ENCODE results near the gene ZNG1A.
"Not testable (repeated sequence)": the region's sequence is repeated elsewhere in the genome, so short reads cannot be mapped to it uniquely, and the experiment has no call there.

DNA sequence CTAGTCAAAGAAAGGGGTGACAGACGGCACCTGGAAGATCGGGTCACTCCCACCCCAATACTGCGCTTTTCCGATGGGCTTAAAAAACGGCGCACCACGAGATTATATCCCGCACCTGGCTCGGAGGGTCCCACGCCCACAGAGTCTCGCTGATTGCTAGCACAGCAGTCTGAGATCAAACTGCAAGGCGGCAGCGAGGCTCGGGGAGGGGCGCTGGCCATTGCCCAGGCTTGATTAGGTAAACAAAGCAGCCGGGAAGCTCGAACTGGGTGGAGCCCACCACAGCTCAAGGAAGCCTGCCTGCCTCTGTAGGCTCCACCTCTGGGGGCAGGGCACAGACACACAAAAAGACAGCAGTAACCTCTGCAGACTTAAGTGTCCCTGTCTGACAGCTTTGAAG is 39.0 kb downstream of the ZNG1A start:
- TF ChIP-seq POLR2A, POLR2AphosphoS5 (IDR thresholded peaks at IDR 0.05): not testable (repeated sequence)
- TF ChIP-seq, protein P1, sequence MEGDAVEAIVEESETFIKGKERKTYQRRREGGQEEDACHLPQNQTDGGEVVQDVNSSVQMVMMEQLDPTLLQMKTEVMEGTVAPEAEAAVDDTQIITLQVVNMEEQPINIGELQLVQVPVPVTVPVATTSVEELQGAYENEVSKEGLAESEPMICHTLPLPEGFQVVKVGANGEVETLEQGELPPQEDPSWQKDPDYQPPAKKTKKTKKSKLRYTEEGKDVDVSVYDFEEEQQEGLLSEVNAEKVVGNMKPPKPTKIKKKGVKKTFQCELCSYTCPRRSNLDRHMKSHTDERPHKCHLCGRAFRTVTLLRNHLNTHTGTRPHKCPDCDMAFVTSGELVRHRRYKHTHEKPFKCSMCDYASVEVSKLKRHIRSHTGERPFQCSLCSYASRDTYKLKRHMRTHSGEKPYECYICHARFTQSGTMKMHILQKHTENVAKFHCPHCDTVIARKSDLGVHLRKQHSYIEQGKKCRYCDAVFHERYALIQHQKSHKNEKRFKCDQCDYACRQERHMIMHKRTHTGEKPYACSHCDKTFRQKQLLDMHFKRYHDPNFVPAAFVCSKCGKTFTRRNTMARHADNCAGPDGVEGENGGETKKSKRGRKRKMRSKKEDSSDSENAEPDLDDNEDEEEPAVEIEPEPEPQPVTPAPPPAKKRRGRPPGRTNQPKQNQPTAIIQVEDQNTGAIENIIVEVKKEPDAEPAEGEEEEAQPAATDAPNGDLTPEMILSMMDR (IDR thresholded peaks at IDR 0.05 in 8 of 11, conservative IDR thresholded peaks at IDR 0.05 in 3 of 11) = not testable (repeated sequence)
